Effector memory CD4-positive, alpha-beta T cell (primary cell): ENCODE results near the gene SLAMF8.

Source experiments
- DNase-seq, 3 donors: peaks; one replicate each; pipeline ENCODE4 v3.0.0-alpha.2; 2020
- H3K27ac ChIP-seq: 2 replicates; pipeline ENCODE4 v1.7.0; 2013; ENCODE audit warnings: mild to moderate bottlenecking, low read length, moderate library complexity; ENCODE audit not compliant: insufficient read depth, poor library complexity, severe bottlenecking
- H3K27me3 ChIP-seq: replicated peaks from 2 replicates; pipeline ENCODE4 v1.7.0; 2013; ENCODE audit warnings: mild to moderate bottlenecking, low read length; ENCODE audit not compliant: insufficient read depth, control insufficient read depth, poor library complexity, severe bottlenecking
- H3K36me3 ChIP-seq: 2 replicates; pipeline ENCODE4 v1.7.0; 2013; ENCODE audit warnings: mild to moderate bottlenecking, low read length, moderate library complexity; ENCODE audit not compliant: control insufficient read depth, insufficient read depth
- H3K4me1 ChIP-seq: 2 replicates; pipeline ENCODE4 v1.7.0; 2013; ENCODE audit warnings: low read length, mild to moderate bottlenecking; ENCODE audit not compliant: control insufficient read depth, insufficient read depth, poor library complexity, severe bottlenecking
- H3K4me3 ChIP-seq: 2 replicates; pipeline ENCODE4 v1.7.0; 2013; ENCODE audit warnings: low read length, low read depth, mild to moderate bottlenecking; ENCODE audit not compliant: insufficient read depth, poor library complexity, severe bottlenecking
- H3K9me3 ChIP-seq: 2 replicates; pipeline ENCODE4 v1.7.0; 2013; ENCODE audit warnings: mild to moderate bottlenecking, low read length, moderate library complexity; ENCODE audit not compliant: control insufficient read depth

SLAMF8 gene

GRCh38 chr1:159867664-159868026, 41.0 kb downstream of the SLAMF8 start:
- Histone ChIP-seq H3K27ac (no peak overlapping the region), H3K4me3 (no peak overlapping the region), H3K4me1 (peaks cover 2% of the 10 kb centered on the region), H3K9me3 (no peaks in the 10 kb centered on the region), H3K27me3 (no peaks in the 10 kb centered on the region), H3K36me3 (no peaks in the 10 kb centered on the region)
- no peak for DNase-seq

DNA sequence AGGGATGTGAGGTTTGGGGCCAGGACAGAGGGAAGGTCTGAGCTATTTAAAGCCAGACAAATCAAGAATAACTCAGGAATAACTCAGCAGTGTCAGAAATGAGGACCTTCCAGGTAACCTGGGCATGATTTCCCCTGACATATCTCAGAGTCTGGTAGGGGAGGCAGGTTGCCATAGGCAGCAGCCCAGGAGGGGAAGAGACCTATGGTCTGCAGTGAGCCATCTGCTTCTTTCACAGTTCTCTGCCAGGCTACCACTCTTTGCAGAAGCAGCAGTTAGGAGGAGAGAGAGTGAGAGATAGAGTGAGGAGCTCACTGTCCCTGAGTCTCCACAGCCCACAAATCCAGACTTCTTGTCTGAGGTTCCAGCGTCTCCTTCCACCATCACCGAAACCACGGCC, 42.1 kb downstream of the SLAMF8 start:
- no peaks in the 10 kb centered on the region for H3K36me3 ChIP-seq

DNA sequence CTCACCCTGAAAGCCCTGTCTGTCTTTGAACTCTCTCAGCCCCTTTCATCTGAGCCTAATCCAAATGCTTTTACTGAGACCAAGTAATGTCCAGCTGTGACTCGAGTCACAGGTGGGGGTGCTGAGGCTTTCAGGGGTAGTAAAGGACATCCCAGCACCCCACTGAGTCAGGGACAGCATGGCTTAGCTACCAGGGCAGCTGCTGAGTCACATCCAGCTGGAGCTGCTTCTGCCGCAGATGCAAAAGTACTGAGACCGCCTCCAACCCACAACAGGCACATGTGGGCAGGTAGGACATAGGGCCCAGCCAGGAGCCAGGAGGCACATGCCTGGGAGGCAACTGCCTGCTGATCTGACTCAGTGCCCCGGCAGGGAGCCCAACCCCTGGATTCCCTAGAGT, 42.5 kb downstream of the SLAMF8 start:
- H3K9me3 ChIP-seq, result no peaks in the 10 kb centered on the region
- no peaks in the 10 kb centered on the region for H3K36me3 ChIP-seq
- H3K27me3 ChIP-seq, result no peaks in the 10 kb centered on the region
- no peak overlapping the region for H3K27ac ChIP-seq
- H3K4me3 ChIP-seq, result no peak overlapping the region
- DNase-seq, result no peak
- peaks cover 2% of the 10 kb centered on the region for H3K4me1 ChIP-seq

More for the DNA sequence above, 42.1 kb downstream of the SLAMF8 start:
- H3K4me1 ChIP-seq, result peaks cover 2% of the 10 kb centered on the region
- no peaks in the 10 kb centered on the region for H3K27me3 ChIP-seq
- DNase-seq, result no peak
- no peak overlapping the region for H3K4me3 ChIP-seq
- no peaks in the 10 kb centered on the region for H3K9me3 ChIP-seq
- no peak overlapping the region for H3K27ac ChIP-seq

DNA sequence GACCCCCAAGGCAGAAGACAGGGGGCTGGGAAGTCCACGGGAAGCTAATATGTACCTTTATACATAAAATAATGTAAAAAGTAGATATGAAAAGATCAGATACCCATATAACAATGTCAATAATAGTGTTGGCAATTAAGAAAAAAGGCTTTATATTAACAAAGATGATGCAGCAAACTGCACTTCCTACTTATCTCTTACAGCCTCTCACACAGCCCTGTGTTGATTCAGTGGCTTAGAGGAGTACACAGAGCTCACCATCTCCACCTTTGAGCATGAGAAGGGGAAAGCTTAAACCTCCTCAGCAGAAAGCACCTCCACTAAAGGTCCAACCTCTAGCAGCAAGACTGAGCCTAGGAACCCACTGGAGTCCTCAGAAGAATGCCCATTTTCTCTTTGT, 42.9 kb downstream of the SLAMF8 start:
- no peaks in the 10 kb centered on the region for H3K9me3 ChIP-seq
- no peaks in the 10 kb centered on the region for H3K36me3 ChIP-seq
- no peaks in the 10 kb centered on the region for H3K27me3 ChIP-seq
- H3K4me1 ChIP-seq, result peaks cover 2% of the 10 kb centered on the region
- no peak overlapping the region for H3K4me3 ChIP-seq
- no peak for DNase-seq
- no peak overlapping the region for H3K27ac ChIP-seq

- Histone ChIP-seq H3K4me1 (peaks cover 2% of the 10 kb centered on the region), H3K9me3 (no peaks in the 10 kb centered on the region), H3K4me3 (no peak overlapping the region), H3K27ac (no peak overlapping the region), H3K27me3 (no peaks in the 10 kb centered on the region), H3K36me3 (no peaks in the 10 kb centered on the region)
- DNase-seq, result no peak
Observed at GRCh38 chr1:159870704-159871103, 44.0 kb downstream of the SLAMF8 start.

DNA sequence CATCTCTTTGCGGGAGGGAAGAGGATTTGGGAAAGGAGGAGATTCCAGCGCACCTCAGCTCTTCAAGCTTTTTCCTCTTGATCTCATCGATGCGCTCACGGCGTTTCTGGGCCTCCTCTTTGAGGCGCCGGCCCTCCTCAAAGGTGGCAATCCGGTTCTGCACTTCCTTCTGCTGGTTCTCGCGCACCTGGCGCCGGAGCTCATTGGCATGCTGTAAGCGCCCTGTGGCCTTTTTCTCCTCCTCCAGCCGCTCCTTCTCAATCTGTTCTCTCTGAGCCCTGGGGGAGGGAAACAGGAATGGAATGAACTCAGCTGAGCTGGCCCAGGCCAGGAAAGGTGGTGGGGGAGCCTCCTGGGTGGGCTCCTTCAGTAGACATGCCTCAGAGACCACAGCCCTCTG, 46.2 kb downstream of the SLAMF8 start:
- no peak for DNase-seq
- Histone ChIP-seq H3K9me3 (no peaks in the 10 kb centered on the region), H3K27ac (no peak overlapping the region), H3K27me3 (no peaks in the 10 kb centered on the region), H3K4me3 (no peak overlapping the region), H3K4me1 (no peaks in the 10 kb centered on the region), H3K36me3 (no peaks in the 10 kb centered on the region)

- DNase-seq, result no peak
Observed at GRCh38 chr1:159873530-159874143, 47.0 kb downstream of the SLAMF8 start.

DNA sequence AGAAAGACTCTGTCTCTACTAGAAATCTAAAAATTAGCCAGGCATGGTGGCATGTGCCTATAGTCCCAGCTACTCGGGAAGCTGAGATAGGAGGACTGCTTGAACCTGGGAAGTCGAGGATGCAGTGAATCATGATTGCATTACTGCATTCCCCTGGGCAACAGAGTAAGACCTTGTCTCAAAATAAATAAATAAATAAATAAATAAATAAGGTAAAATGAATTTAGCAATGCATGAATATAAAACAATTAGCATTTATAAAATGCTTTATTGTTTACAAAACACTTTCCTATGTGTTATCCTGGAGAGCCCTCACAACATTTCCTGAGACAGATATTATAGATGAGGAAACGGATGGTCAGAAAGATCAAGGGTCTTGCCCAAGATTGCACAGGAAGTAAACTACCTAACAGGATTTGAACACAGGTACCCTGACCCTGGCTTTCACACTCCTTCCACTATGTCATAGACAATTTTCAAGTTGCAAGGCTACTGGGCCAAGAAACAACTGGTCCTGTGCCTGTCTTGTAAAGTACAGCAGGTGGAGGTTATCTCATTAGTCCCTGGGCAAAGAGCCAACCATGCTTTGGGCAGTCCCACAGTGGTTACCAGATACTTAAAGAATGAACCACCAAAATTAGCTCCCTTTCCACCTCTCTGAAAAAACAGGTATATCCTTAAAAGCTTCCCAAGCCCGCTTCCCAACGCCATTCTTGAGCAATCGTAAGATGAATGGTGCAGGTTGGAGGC, 51.2 kb downstream of the SLAMF8 start:
- no peak for DNase-seq
- Histone ChIP-seq H3K4me1 (peaks cover 8% of the 10 kb centered on the region), H3K27me3 (no peaks in the 10 kb centered on the region), H3K27ac (no peak overlapping the region), H3K4me3 (no peak overlapping the region), H3K9me3 (no peaks in the 10 kb centered on the region), H3K36me3 (no peaks in the 10 kb centered on the region)

More at GRCh38 chr1:159873530-159874143, 47.0 kb downstream of the SLAMF8 start:
- no peaks in the 10 kb centered on the region for H3K9me3 ChIP-seq
- no peaks in the 10 kb centered on the region for H3K27me3 ChIP-seq
- H3K4me1 ChIP-seq, result no peaks in the 10 kb centered on the region
- H3K27ac ChIP-seq, result no peak overlapping the region
- no peak overlapping the region for H3K4me3 ChIP-seq
- no peaks in the 10 kb centered on the region for H3K36me3 ChIP-seq

GRCh38 chr1:159879136-159879535, 52.5 kb downstream of the SLAMF8 start:
- DNase-seq, result no peak
- Histone ChIP-seq H3K36me3 (no peaks in the 10 kb centered on the region), H3K4me3 (no peak overlapping the region), H3K27ac (no peak overlapping the region), H3K4me1 (peaks cover 8% of the 10 kb centered on the region), H3K9me3 (no peaks in the 10 kb centered on the region), H3K27me3 (no peaks in the 10 kb centered on the region)

GRCh38 chr1:159879977-159880376, 53.3 kb downstream of the SLAMF8 start:
- Histone ChIP-seq H3K4me3 (no peak overlapping the region), H3K36me3 (no peaks in the 10 kb centered on the region), H3K9me3 (no peaks in the 10 kb centered on the region), H3K27me3 (no peaks in the 10 kb centered on the region), H3K27ac (no peak overlapping the region), H3K4me1 (peaks cover 8% of the 10 kb centered on the region)
- no peak for DNase-seq
